Left cardiac atrium (tissue), 4 donors: ENCODE results near the gene SEC24B. TPM values are rescaled to one million over a fixed set of nuclear protein-coding genes. Genes with fewer than 3 reads are reported as not detected.
"Not testable (repeated sequence)": the region's sequence is repeated elsewhere in the genome, so short reads cannot be mapped to it uniquely, and the experiment has no call there.

Experiments used
- ATAC-seq, 2 donors: fragments of 200-7000 bp; cut with Tn5 transposase; one replicate each; pipeline ENCODE4 v1.9.1; 2020; ENCODE audit warnings: mild to moderate bottlenecking in 2 of 2, moderate library complexity in 2 of 2
- DNase-seq: peaks from one replicate; pipeline ENCODE4 v3.0.0-alpha.2; 2020
- intact Hi-C, 2 donors: fragments of 100-400 bp; cut with DNase I; formaldehyde crosslinking; loops; one replicate each; pipeline versions ENCODE4 v1.14.1 to v1.15.1; 2022 to 2023
- microRNA-seq, 2 donors: library from miRNA; unstranded; fragments of <30 nt; microRNA quantifications; one replicate each; pipeline ENCODE4 v1.2.0, GENCODE V29; 2020
- total RNA-seq, 2 donors: library from RNA; stranded (reverse); fragmentation: NEBNext Ultra II Directional; extraction: Animal tissue kit (Norgen Biotek cat#: 25700); gene quantifications; one replicate each; pipeline ENCODE4 v1.2.1, GENCODE V29; 2021
- donor health status: DM: no; HTN: yes; CAD: no.
- donor health status: DM: no; HTN: yes; CAD: no; lungs with severe emphysema.
- donor health status: DM: yes; HTN: yes; CAD: no.
- donor health status: Dilated cardiomyopathy.

Gene SEC24B
- total RNA-seq, 2 donors from 2014 or later = 25.5 to 28.6 TPM

DNA sequence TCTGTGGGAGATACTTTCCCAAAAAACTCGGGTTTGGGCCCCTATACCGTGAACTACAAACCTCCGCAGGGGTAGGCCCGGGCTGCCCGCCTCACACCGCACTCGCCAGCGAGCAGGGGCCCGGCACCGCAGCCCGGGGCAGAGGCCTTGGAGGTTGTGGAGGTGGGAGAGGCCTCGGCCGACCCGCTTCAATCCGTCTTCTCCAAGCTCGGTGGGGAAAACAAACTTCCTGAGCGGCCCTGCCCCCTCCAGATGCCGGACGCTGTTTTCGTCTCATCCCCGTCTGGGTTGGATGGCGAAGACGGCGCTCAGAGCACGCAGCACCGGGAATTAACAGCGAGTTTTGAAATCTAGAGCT lies 126.0 kb downstream of the SEC24B start:
- DNase-seq (peak; percentile 48), ATAC-seq (peak; percentile 21 to 39)
- intact Hi-C loops = loop anchor here in 1 of 2 donors (10.0 kb wide), 1 partner anchor 65 kb away; no protein-coding TSS in a partner anchor

DNA sequence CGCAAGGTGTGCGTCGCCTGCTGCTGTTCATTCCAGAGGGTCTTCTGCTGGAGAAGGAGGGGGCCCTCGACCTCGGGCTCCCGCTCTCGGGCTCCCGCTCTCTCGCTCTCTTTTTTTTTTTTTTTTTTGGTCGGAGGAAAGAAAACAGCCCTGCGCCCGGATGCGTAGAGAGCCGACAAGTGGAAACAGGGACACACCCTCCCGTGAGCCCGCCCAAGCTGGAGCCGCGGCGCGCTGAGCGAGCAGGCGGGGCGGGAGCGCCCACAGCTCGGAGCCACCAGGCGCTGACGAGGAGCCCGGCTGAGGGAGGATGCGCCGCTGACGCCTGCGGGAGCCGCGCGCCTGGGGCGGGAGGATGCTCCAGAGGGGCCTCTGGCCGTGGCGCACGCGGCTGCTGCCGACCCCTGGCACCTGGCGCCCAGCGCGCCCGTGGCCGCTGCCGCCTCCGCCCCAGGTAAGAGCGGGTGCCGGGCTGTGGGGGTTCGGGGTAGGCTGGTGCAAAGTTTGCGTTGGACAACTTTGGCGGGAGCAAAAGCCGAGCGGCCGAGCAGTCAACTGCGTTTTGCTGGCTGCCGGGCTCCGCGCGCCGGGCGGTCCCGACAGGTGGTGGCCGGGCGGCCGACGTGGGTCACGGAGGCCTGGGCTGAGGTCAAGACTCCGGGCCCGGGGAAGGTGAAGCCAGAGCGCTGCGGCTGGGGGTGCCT lies 126.5 kb downstream of the SEC24B start, which contains the start of gene MCUB:
Gene MCUB (plus strand): TSS at position 264 of the 704 bp plus-strand sequence. CDS start 92 bp downstream, at position 356.
- ATAC-seq = peak; percentile 98 to 99
- intact Hi-C loops = loop anchor here (10.0 kb wide), 3 partner anchors 65 to 125 kb away; partner anchors contain the start of gene SEC24B (in 1 of the 2)
- peak; percentile 93 for DNase-seq

DNA sequence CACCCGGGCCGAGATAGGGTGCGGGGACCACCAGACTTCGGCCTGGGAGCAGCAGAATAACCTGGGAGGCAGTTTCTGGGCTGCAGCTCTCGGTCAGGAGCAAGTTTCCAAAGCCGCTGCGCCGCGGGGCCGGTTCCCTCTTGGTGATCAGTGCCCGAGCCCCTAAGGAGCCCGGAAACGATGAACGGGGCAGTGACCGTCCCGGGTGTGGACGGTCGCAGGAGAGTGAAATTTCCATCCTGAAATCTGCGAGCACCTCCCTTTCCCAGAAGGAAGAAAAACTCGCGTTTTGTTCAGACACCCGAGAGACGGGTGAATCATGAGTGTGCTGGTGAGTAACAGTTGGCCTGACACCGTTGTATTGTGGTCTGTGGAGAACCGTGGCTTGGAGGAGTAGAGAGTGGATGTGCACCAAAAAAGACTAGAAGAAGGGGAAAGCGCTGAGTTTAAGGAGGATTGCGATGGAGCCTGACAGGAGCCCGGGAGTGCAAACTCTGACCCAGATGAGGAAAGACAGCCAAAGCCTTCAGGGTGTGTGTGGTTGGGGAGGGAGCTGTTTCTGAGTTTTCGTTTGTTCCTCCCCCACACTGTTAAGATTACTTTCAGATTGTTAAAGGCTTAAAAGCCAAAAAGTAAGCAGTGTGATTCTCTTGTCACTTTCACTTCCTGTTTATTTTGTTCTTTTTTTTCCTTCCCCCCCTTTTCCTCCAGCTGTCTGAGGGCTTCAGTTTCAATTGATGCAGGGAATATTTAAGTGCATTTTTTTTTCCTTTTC lies 127.3 kb downstream of the SEC24B start:
- intact Hi-C loops = loop anchor here in 1 of 2 donors (10.0 kb wide), 2 partner anchors 94 to 126 kb away; partner anchors contain the start of gene SEC24B
- DNase-seq = peak; percentile 61
- peak; percentile 57 to 86 for ATAC-seq

DNA sequence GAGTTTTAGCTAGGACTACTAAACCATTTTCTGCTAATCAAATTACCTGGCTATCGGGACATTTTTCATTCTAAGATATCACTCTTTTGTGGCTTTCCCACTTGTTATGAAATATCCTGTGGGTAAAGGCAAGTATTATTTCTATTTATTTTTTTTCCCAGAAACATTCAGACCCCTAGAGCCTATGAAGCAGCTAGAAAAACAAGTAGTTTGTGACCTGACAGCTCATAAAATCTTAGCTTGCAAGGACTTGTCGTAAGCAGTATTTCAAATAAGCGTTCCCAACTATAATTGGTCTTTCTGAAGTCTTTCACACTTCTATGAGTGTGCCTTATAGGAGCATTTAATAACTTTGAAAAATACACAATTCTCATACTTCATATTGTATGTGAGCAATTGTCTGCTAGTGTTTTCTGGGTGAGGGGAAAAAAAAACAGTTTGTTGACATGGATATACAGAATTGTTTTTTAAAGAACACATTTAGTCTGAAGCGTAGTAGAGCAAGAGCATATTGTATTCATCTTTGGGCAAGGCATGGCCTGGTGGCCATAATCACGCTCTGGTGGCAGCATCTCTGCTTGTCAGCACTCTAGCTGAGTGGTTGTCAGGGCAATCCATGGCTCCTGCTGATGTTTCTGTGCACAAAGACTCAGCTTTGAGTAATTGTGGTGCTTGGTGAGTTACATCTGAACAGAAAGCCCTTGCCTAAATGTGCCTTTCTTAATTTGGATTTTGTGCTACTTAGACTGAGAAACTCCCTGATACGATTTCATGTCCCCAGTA lies 129.0 kb downstream of the SEC24B start:
- intact Hi-C loops = loop anchor here in 1 of 2 donors (10.0 kb wide), 2 partner anchors 92 to 128 kb away; partner anchors contain the start of gene SEC24B
- DNase-seq = no peak
- ATAC-seq = no peak

DNA sequence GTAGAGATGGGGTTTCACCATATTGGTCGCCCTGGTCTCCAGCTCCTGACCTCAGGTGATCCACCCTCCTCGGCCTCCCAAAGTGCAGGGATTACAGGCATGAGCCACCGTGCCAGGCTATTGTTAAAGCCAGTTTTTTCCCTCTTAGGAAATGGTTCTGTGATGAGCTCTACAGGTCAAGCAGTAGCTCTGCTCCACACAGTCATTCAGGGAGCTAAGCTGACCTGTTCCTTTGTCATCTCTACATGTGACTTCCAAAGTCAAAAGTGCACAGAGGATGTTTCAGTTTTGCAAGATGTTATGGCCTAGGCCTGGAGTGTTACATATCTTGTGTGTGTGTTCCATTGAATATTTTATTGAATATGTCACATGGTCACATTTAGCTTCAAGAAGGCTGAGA lies 137.9 kb downstream of the SEC24B start:
- intact Hi-C loops = no loop called here
- DNase-seq (no peak), ATAC-seq (no peak)

DNA sequence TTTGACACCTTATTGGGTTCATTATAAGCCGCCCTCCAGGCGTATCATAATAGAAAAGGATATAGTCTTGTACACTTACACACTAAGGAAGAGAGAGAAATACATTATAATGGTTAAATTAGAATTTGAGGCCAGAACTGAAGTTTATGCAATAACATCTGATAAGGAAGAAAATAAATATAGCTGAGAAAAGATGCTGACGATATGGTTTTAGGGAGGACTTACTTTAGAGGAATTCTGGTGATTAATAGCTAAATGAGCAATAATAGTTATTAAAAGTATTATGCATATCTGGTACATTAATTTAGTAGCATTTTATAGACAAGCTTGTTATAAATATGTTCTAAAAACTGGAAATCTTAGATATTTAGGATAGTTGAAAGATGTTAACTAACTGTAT lies 138.5 kb downstream of the SEC24B start:
- DNase-seq (no peak), ATAC-seq (no peak)
- intact Hi-C loops = no loop called here

DNA sequence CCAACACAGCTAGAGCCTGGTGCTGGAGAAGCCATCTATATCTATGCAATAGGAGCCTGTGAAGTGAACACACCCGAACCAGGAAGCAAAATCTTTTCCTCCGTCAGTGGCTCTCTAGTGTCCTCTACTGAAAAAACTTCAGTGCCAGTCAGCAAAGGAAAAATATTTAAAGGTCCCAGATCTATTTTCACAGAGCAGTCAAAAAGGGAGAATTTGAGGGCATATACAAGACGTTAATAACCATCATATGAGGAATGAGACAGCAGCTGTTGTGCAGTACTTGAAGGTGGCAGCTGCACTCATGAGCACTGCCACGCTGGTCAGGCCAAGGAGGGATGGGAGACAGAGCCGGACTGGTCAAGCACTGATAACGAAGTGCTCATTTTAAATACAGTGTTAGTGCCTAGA lies 140.8 kb downstream of the SEC24B start:
- peak; percentile 85 to 89 for ATAC-seq
- intact Hi-C loops = no loop called here
- peak; percentile 38 for DNase-seq

DNA sequence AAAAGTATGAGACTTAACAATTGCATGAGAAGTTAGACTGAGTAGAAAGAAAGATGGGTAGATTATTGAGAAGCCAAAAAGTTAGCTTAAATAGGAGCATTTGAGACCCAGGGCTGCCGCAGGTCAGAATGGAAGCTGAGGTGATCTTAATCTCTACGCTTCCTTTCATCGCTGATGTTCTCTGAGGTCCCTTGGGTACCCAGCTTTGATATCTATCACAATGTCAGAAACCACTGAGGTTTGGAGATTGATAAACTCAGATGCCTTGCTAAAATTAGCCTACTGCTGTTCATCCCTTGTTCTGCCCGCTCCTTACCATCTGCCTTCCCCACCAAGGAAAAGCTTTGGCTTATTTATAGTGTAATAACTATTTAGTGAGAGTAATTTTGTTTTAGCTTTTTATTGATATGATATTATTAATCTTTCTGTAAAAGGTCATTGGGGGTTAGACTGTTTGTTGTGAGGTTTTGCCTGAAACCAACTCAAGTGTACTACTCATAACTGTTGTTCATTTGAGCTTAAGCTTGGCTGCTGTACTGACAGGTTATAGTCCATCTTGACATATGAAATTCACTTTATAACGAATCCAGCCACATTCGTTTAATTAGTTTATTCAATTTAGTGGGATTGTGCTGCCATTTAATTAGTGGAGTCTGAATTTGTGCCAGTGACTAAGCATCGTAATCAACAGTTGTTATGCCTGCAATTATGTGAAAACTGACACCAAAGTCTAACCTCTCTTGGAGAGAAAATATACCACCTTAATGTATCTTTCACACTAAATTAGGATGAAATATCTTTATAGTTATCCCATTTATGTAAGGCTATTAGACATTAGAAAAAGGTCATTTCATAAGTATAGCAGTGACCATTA lies 141.6 kb downstream of the SEC24B start:
- no peak for ATAC-seq
- no peak for DNase-seq
- intact Hi-C loops = no loop called here

DNA sequence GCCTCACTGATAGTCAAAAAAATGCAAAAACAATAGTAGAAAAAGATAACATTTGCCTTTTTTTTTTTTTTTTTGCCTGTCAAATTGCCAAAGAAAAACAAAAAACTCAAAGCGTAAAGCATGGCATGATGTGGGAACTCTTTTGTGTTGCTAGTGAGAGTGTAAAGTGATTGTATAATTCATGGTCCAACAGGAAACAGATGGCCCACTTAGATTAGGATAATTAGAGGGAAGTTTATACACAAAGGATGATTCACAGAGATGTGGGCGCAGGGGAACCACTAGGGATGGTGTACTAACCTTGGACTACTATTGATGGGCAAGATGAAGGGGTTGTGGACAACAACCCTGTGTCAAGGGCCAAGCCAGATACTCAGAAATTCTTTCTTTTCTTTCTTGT lies 142.8 kb downstream of the SEC24B start:
- peak; percentile 31 to 61 for ATAC-seq
- DNase-seq = no peak
- intact Hi-C loops = no loop called here

DNA sequence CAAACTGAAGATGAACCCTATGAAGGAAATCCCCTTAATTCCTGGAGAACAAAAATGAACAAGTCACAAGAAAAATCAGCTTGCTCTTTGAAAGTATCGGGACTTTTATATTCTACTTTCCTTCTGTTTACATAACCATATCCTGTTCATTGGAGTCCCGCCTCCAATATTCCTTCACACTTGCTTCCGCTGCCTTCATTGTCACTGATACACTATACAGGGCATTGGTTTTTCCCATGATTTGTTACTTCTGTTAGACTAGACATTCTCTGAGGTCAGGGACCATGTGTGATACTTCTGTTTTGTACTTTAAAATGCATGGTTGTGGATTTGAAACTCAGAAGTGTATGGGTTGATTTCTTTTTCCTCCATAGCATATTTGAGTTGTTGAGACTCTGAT lies 145.2 kb downstream of the SEC24B start:
- intact Hi-C loops = no loop called here
- no peak for ATAC-seq
- DNase-seq = no peak

DNA sequence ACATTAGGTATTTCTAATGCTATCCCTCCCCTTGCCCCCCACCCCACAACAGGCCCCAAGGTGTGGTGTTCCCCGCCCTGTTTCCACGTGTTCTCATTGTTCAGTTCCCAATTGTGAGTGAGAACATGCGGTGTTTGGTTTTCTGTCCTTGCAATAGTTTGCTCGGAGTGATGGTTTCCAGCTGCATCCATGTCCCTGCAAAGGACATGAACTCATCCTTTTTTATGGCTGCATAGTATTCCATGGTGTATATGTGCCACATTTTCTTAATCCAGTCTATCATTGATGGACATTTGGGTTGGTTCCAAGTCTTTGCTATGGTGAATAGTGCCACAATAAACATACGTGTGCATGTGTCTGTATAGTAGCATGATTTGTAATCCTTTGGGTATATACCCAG lies 146.4 kb downstream of the SEC24B start:
- ATAC-seq, DNase-seq, intact Hi-C loops: not testable (repeated sequence)

DNA sequence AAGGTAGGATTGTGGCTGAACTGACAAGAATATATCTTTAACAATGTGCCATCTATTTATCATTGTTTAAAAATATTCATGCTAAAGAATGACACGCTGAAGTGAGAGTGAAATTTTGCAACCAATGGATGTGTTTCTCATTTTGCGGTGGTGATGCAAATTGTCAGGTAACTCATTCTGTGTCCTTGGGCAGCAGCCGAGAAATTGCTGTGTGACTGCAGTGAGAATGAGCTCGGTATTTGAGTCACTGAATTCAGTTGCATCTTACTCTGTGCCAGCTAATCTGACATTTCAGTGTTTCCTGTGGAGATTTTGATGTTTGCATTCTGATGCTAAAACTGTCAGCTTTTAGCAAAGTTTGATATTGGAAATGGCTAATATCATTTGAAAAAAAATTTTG lies 154.6 kb downstream of the SEC24B start:
- ATAC-seq (peak in 1 of 2 donors; percentile 55), DNase-seq (no peak)
- intact Hi-C loops = no loop called here

DNA sequence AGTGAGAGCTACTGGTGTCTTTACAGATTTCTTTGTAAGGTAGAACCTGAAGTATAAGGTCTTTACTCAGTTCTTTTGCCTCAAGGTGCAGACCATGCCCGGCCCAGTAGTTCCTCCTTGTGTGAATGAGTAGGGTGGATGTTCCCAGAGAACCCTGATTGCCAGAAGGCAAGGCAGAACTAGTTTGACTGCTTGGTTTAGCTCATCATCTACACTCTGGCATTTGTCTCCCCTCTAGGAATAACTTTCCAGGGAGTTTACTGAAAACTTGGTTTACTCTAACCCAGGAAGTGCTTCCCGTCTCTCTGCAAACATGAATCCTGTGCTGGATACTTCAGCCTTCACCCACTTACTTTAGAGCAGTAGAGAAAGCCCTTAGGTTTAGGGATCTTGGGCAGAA lies 155.5 kb downstream of the SEC24B start:
- DNase-seq (no peak), ATAC-seq (peak; percentile 23 to 49)
- intact Hi-C loops = no loop called here

DNA sequence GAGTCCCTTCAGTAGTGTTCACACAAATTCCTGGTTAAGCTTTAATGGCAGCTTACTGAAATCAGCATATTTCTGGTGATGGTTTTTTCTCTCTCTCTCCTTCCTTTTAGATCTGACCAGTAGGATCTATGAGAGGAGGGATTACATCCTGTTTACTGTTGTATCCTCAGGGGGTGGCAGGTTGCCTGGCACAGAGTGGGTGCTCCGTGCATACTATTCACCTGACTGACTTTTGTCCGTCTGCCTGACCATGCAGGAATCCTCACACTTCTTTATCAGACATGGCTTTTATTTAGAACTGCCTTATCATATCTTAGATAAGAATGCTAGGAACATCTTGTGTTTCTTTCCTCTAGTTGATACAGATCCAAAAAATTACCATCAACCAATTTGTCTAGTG lies 156.0 kb downstream of the SEC24B start:
- intact Hi-C loops = no loop called here
- peak; percentile 59 to 93 for ATAC-seq
- peak; percentile 56 for DNase-seq

Small RNA genes lying within 50 kb of the gene (microRNA-seq; reads per million reads assigned to microRNA genes)
- gene MIR576 = 7.5 to 9.8 reads per million in 2 donors

Other genes starting within 250 kb of the SEC24B start
- 1 to 10 TPM in 1 of 2 donors, under 1 TPM in 1; 0.74 to 1.5 TPM for gene COL25A1, start 131.2 kb upstream of the SEC24B start, total RNA-seq
- 10 to 100 TPM; 25.9 to 27.7 TPM for gene MCUB, start 126.4 kb downstream of the SEC24B start, total RNA-seq